ENCODE results near the gene PRDX6.

PRDX6 gene

GRCh38 chr1:173527151-173527826, 50.2 kb downstream of the PRDX6 start:
- no peak for TF ChIP-seq CTCF (IDR thresholded peaks at IDR 0.05)

- no peak for TF ChIP-seq CTCF (IDR thresholded peaks at IDR 0.05)
These were observed 52.0 kb downstream of the PRDX6 start for GRCh38 chr1:173529106-173529505.

- TF ChIP-seq CTCF (IDR thresholded peaks at IDR 0.05): no peak
These were observed 53.9 kb downstream of the PRDX6 start for GRCh38 chr1:173530795-173531693.

GRCh38 chr1:173532237-173532636, 55.1 kb downstream of the PRDX6 start:
- TF ChIP-seq CTCF (IDR thresholded peaks at IDR 0.05): no peak

- TF ChIP-seq CTCF (IDR thresholded peaks at IDR 0.05): no peak
These were observed 59.1 kb downstream of the PRDX6 start for GRCh38 chr1:173536223-173536622.

All from LNCAP (cell line).